GM19035 (cell line): ENCODE measurements around the gene EHMT1.

Experiments
- ATAC-seq: cut with Tn5 transposase; IDR thresholded peaks from one replicate; pipeline ENCODE4 v1.9.1; 2021; ENCODE audit not compliant: unreplicated experiment

The EHMT1 gene

DNA sequence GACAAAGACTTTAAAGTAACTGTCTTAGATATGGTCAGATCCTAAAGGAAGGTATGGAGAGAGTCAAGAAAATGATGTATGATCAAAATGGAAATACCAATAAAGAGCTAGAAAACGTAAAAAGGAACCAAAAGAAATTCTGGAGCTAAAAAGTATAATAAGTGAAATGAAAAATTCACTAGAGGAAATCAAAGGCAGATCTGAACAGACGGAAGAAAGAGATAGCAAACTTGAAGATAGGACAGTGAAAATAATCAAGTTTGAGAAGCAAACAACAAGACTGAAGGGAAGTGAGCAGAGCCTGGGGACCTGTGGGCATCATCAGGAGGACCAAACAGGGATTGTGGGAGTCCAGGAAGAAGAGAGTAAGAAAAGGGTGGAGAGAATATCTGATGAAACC, 115.4 kb downstream of the EHMT1 start:
- ATAC-seq: no peak

DNA sequence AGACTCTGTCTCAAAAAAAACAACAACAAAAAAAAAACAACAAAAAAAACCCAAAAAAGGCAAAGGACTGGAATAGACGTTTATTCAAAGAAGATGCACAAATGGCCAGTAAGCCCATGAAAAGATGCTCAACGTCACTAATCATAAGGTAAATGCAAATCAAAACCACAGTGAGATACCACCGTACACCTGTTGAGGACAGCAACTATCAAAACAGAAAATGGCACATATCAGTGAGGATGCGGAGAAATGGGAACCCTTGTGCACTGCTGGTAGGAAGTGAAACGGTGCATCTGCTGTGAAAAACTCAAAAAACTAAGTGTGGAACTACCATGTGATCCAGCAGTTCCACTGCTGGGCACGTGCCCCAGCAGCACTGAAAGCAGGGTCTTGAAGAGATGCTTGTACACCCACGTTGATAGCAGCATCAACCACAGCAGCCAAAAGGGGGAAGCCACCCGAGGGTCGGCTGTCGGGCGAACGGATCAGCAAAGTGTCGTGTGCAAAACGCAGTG, 119.4 kb downstream of the EHMT1 start:
- peak; percentile 89 for ATAC-seq

GRCh38 chr9:137738703-137739102, 119.9 kb downstream of the EHMT1 start:
- ATAC-seq: no peak

DNA sequence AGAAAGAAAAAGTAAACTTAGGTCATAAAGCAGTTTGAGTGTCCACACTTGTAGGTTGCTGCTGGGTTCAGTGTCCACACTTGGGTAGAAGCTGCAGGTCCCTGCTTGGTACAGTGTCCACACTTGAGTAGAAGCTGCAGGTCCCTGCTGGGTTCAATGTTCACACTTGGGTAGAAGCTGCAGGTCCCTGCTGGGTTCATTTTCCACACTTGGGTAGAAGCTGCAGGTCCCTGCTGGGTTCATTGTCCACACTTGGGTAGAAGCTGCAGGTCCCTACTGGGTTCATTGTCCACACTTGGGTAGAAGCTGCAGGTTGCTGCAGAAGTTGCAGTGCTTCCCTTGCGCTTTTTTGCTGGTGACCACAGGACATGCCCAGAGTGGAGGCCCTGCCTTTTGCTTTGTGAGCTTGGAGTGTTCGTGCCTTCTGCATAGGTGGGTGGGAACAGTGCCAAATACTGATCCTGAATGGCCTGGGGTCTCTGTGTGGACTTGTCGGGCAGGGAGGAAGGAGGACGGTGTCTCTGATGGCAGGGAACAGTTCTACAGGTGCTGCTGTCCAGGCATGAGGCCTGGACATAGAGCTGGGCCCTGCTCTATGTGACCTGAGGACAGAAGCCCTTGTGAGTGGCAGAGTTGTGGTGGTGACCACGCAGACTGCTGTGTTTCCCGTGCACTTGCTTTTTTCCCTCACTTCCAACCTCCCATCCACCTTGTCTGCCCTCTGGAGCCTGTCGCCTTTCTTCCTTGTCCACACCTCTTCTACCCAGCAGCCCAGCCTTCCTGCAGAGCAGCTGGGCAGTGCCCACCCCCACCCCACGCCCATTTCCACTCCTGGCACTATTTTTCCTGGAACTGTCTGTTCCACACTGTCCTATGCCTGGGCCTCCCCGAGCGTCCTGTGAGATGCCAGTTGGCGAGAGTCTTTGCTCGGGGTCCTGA, 120.8 kb downstream of the EHMT1 start:
- no peak for ATAC-seq

DNA sequence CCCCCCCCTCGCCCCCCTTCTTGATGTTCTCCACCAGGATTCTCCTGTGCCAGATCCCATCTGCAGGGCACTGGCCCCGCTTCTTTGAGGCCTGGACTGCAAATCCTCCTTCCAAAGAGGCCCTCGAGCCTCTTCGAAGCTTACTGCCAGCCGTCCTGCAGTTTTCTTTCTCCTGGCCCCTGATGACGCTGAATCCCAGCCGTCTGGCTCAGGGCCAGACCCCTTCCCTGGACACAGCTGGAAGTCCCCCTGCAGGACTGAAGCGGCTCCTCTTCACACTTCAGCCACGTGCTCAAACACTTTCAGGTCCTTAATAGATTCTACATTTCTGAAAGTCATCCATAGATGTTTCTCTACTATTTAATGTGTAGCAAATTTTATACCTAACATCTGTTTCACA, 121.5 kb downstream of the EHMT1 start:
- ATAC-seq: no peak

DNA sequence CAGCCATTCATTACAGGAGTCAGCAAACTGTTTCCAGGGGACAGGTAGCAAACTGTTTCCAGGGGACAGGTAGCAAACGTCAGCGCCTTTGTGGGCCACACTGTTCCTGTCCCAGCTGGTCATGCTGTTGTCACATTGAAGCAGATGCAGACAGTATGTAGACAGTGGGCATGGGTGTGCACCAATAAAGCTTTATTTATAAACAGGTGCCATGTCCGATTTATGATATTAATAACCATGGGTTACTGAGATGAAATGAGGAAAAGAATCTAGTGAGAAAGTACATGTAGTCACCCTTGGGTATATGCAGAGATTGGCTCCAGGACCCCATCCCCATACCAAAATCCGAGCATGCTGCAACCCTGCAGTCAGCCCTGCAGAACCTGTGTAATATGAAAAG, 122.5 kb downstream of the EHMT1 start:
- ATAC-seq: no peak

- ATAC-seq: no peak
Measured at GRCh38 chr9:137742698-137743097, 123.9 kb downstream of the EHMT1 start.

DNA sequence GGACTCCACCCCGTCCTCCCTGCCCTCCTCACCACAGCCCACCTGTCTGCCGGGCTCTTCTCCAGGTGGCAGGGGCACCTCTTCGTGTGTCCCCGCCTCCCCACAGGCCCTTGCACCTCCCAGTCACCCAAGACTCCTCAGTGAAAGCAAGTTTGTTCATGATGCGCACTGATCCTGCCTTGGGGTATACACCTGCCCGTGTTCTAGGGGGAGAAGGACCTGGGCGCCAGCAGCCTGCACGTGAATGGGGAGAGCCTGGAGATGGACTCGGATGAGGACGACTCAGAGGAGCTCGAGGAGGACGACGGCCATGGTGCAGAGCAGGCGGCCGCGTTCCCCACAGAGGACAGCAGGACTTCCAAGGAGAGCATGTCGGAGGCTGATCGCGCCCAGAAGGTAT, 124.9 kb downstream of the EHMT1 start:
- ATAC-seq: no peak

DNA sequence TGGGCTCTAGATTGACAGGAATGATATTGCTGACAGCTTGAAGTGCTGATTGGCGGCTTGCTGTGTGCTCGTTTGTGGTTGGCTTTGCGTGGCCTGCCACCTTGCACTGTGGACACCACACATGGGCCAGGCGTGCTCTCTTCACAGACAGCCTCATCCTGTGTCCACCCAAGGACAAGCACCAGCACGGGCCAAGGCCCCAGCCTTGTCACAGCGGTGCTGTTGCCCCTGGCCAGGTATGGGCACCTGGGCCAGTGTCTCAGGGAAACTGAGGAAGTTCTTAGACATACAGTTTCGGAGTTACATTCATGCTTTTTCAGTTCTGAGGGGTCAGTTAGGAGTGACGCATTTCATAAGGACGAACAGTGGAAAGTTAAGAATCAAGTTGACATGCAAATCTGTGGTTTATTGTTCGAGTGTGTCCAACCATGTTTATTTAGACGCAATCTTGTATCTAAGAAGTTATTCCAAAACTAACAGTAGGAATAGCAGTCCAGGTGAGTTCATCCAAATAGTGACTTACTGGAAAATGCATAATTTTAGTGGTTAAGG, 125.9 kb downstream of the EHMT1 start:
- no peak for ATAC-seq

DNA sequence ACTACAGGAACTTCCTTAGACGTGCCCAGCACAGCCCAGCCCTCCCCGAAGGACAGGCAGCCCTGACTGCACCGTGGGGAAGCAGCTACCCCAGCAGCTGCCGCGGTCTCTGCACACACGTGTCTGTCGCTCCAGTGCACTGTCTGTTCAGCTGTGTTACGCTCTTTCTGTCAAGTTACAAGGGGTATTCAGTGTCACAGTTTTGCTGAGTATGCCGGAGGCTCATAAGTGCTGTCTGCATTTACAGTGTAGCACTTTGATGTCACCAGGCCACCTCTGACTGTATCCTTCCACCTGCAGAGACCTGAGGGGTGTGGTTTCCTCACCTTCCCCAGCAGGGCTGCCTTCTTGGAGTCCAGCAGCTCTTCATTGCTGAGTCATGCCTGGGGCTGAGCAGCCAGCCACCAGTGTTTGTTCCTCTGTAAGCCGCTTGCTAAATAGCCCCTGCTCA, 126.8 kb downstream of the EHMT1 start:
- ATAC-seq: peak; percentile 57

DNA sequence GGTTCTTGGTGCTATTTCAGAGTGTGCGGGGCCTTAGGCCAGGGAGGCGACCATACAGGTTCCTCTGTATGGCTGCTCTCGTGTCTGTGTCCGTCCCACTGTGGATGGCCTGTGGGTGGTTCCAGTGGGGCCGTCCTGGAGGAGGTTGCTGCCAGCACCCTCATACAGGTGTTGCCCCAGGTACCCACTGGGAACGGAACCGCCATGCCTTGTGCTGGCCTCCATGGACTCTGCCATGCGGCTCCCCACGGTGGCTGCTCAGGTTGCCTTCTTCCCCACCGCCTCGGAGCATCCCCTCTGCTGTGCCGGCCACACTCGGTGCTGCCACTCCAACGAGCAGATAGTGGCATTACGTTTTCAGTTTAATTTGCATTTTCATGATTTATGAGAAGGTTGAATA, 129.5 kb downstream of the EHMT1 start:
- ATAC-seq: no peak

DNA sequence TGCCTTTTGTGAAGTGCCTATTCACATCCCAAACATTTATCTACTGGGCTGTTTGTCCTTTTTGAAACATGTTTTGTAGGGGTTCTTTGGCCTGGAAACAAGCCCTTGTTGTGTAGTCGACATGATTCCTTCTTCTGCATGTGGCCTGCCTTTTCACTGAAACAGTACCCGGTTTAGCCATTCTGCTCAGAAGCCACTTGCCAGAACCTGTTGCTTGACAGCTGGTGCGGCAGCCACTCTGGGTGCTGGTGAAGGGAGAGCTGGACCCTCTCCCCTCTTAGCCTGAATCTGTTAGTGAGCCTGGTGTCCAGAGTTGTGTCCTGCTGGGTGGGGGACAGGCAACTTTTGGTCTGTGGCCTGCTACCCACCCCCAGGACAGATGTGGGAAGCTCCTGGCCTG, 129.9 kb downstream of the EHMT1 start:
- ATAC-seq: no peak

- no peak for ATAC-seq
Measured at GRCh38 chr9:137749511-137749910, 130.7 kb downstream of the EHMT1 start.

GRCh38 chr9:137750007-137750406, 131.2 kb downstream of the EHMT1 start:
- no peak for ATAC-seq

DNA sequence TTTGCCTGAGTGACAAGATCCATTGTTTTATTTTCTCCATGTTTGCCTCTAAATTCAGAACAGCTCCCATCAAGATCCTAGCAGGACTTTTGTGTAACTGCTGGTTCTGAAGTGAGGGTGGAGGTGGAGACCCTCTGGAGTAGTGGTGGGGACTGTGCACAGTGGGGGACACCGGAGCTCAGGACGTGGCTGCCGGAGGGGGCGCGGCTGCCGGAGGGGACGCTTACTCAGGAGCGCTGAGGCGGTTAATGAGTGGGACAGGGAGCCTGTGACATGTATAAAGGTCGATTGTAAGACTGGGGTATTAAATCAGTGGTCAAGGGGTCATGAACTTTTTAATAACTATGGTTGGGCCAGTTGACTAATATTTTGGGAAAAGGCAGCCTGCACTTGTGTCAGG, 131.8 kb downstream of the EHMT1 start:
- ATAC-seq: no peak

DNA sequence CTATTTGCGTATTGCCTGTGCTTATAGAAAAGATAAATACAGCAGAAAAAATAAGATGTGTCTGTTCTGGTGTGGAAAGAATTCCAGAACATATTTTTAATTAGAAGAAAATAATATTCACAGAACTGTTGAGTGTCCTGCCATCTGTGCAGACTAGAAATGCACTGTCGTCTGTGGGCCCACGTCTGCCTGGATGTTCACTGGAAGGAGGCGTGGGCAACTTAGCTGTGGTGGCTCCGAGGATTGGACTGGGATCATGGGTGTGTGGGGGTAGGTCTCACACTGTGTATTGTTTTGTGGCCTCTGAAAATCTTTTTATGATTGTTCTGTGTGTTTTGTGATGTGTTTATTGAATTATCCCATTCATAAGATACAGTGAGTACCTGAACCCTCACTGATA, 132.8 kb downstream of the EHMT1 start:
- no peak for ATAC-seq

DNA sequence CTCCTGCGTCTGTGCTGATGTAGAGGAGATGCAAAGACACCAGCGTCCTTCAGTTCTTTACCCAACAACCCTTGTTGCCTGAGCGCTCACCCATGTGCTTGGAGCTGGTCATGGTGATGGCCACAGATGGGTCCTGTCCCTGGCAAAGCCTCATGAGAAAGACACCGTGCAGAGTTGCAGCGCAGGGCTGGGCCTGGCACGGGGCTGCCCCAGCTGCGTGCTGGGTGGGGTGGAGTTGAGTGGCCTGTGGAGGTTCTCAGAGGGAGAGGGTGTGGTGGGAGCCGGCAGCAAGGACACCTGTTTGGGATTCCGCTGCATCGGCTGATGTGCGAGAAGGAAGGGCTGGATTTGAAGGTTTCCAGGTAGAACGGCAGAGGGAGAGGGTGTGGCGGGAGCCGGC, 133.6 kb downstream of the EHMT1 start:
- no peak for ATAC-seq

GRCh38 chr9:137753192-137753765, 134.5 kb downstream of the EHMT1 start:
- ATAC-seq: no peak

GRCh38 chr9:137755261-137755927, 136.6 kb downstream of the EHMT1 start:
- ATAC-seq: no peak

DNA sequence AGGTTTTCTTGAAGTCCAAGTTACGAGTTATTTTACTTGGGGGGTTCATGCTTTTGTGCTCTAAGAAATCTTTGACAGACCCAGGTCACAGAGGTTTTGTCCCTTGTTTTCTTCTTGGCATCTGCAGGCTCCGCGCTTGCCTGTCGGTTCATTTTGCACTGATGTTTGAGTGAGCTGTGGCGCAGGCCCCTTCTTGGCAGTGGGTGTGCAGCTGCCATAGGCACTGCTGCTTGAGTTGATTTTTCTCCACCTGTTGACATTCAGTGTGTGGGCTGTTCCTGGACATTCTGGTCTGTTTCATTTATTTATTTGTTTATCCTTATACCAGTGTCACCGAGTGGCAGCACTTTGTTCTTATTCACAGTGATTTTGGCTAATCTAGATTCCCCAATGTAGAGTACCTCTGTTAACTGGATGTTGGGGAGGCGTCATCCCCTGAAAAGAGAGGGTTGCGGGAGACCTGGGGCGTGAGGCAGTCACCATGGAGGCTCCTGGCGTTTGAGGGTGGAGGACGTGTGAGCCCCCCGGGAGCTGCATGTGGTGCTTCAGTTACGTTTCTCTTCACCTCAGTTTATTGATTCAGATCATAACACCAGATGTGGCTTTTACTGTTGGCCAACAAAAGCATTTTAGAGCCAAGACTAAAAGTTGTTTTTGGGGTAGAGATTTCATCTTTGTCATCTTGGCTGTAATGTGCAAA, 137.4 kb downstream of the EHMT1 start:
- no peak for ATAC-seq

DNA sequence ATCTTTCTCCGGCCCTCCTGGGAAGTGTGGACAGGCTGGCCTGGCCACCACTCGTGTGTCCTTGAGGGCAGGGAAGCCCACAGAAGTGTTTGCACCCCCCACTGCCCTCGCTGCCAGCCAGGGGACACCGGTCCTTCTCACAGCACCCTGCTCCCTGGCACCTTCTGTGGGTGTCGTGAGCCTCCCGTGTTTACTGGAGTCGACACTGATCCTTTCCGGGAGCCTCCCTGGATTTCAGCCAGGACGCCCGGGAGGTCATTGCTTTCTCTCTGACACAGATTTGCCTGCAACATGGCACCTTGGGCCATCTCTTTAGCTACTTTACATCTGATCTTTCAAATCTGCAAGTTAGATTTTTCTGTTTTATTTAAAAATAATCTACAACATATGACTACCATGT, 138.3 kb downstream of the EHMT1 start:
- no peak for ATAC-seq
